HCT116 (cell line): ENCODE results near the gene BHLHA9. TPM values are rescaled to one million over a fixed set of nuclear protein-coding genes. Genes with fewer than 3 reads are reported as not detected.

ENCODE experiments used
- ATAC-seq: fragments of 200-7000 bp; cut with Tn5 transposase; 2 replicates; pipeline ENCODE4 v1.9.1; 2020; ENCODE audit warnings: mild to moderate bottlenecking, moderate library complexity
- BruUV-seq: library from RNA; stranded (reverse); fragments of 400-500 nt; replicated peaks from 2 replicates; lab custom pipeline; 2021; lab: Mats Ljungman, UMichigan
- CTCF ChIA-PET: fragments of 300-600 bp; sonication (Branson Sonifier 250); formaldehyde crosslinking; loops from one replicate; lab custom pipeline; 2021; ENCODE audit warnings: antibody characterized with exemption; lab: Charles Lee
- POLR2A ChIA-PET: fragments of 300-600, 350-600 bp; sonication (Branson Sonifier 250); formaldehyde crosslinking; loops from one replicate; lab custom pipeline; 2021; ENCODE audit warnings: antibody characterized with exemption; lab: Charles Lee
- RAD21 ChIA-PET, 2 experiments: fragments of 300-600 bp; sonication (Branson Sonifier 250); formaldehyde crosslinking; loops; one replicate each; lab custom pipeline; 2023; ENCODE audit warnings: low total read pairs in 2 of 2; ENCODE audit not compliant: uncharacterized antibody in 2 of 2, unreplicated experiment in 2 of 2, low non-redundant PET in 1 of 2; lab: Charles Lee
- DNase-seq: peaks from one replicate; pipeline ENCODE4 v3.0.0-alpha.2; 2010; ENCODE audit warnings: low read depth, low spot score
- H2AFZ ChIP-seq: fragments of 200-600 bp; shearing (Covaris generic), sonication (generic); 2 replicates; pipeline ENCODE4 v1.6.1; 2017; ENCODE audit warnings: low read depth, mixed run types, mixed read lengths, antibody characterized with exemption, low read length; ENCODE audit not compliant: poor library complexity, severe bottlenecking
- H3K27ac ChIP-seq: 2 replicates; pipeline ENCODE4 v1.5.1; 2012; ENCODE audit warnings: low read depth, low read length
- H3K27me3 ChIP-seq: fragments of 200-600 bp; sonication (generic); 2 replicates; pipeline ENCODE4 v1.6.1; 2016; ENCODE audit warnings: mixed run types, low read length, mixed read lengths; ENCODE audit not compliant: insufficient read depth
- H3K36me3 ChIP-seq, 2 experiments: fragments of 200-500 bp in 1 of 2; fragments of 200-600 bp in 1 of 2; sonication (Bioruptor generic) in 1 of 2; sonication (generic) in 1 of 2; 2 replicates each; pipeline versions ENCODE4 v1.5.1 to v1.6.1; 2014 to 2016; ENCODE audit warnings: low read length in 2 of 2, inconsistent platforms in 1 of 2, mixed read lengths in 1 of 2, mixed run types in 1 of 2; ENCODE audit not compliant: insufficient read depth in 2 of 2, control insufficient read depth in 1 of 2
- H3K4me1 ChIP-seq, 2 experiments: fragments of 200-600 bp in 1 of 2; sonication (generic) in 1 of 2; 2 replicates each; pipeline versions ENCODE4 v1.5.1 to v1.6.1; 2012 to 2017; ENCODE audit warnings: low read length in 2 of 2, inconsistent platforms in 1 of 2, mild to moderate bottlenecking in 1 of 2, mixed read lengths in 1 of 2, mixed run types in 1 of 2, moderate library complexity in 1 of 2; ENCODE audit not compliant: insufficient read depth in 2 of 2, control insufficient read depth in 1 of 2
- H3K4me2 ChIP-seq: fragments of 200-600 bp; sonication (generic); 2 replicates; pipeline ENCODE4 v1.6.1; 2017; ENCODE audit warnings: mixed run types, low read length, mixed read lengths
- H3K4me3 ChIP-seq, 2 experiments: fragments of 200-600 bp in 1 of 2; sonication (generic) in 1 of 2; replicated peaks in 1 of 2; 2 replicates each; pipeline ENCODE4 v1.5.1; 2011 to 2016; ENCODE audit warnings: low read length in 2 of 2, control low read depth in 1 of 2, low read depth in 1 of 2, mild to moderate bottlenecking in 1 of 2, mixed read lengths in 1 of 2, mixed run types in 1 of 2
- H3K79me2 ChIP-seq: fragments of 200-600 bp; sonication (generic); 2 replicates; pipeline ENCODE4 v1.6.1; 2017; ENCODE audit warnings: mild to moderate bottlenecking, mixed run types, low read length, moderate library complexity, mixed read lengths; ENCODE audit not compliant: insufficient read depth
- H3K9ac ChIP-seq: fragments of 200-600 bp; sonication (generic); 2 replicates; pipeline ENCODE4 v1.6.1; 2016; ENCODE audit warnings: low read length, mixed read lengths
- H3K9me2 ChIP-seq: fragments of 200-600 bp; sonication (generic), shearing (Covaris generic); 2 replicates; pipeline ENCODE4 v1.6.1; 2017; ENCODE audit warnings: mixed run types, mild to moderate bottlenecking, moderate library complexity; ENCODE audit not compliant: insufficient read depth
- H3K9me3 ChIP-seq, 2 experiments: fragments of 200-500 bp in 1 of 2; fragments of 200-600 bp in 1 of 2; sonication (Bioruptor generic) in 1 of 2; sonication (generic) in 1 of 2; 2 replicates each; pipeline ENCODE4 v1.6.1; 2014 to 2017; ENCODE audit warnings: low read length in 2 of 2, mixed read lengths in 2 of 2, inconsistent platforms in 1 of 2, low read depth in 1 of 2, mild to moderate bottlenecking in 1 of 2, mixed run types in 1 of 2, moderate library complexity in 1 of 2; ENCODE audit not compliant: control insufficient read depth in 1 of 2, insufficient read depth in 1 of 2
- H4K20me1 ChIP-seq: fragments of 200-600 bp; sonication (generic), shearing (Covaris generic); 2 replicates; pipeline ENCODE4 v1.6.1; 2017; ENCODE audit warnings: mixed run types, mild to moderate bottlenecking, moderate library complexity; ENCODE audit not compliant: insufficient read depth
- CEBPB ChIP-seq: IDR thresholded peaks from 2 replicates; pipeline ENCODE4 v1.6.1; 2012; ENCODE audit warnings: low read depth
- POLR2AphosphoS5 ChIP-seq: IDR thresholded peaks from 2 replicates; pipeline ENCODE4 v1.6.1; 2011; ENCODE audit warnings: mild to moderate bottlenecking, low read depth, low read length, moderate library complexity
- SRF ChIP-seq: IDR thresholded peaks from 2 replicates; pipeline ENCODE4 v1.6.1; 2012; ENCODE audit warnings: low read depth
- TCF7L2 ChIP-seq: IDR thresholded peaks from 2 replicates; pipeline ENCODE4 v1.7.0; 2011; ENCODE audit warnings: borderline replicate concordance, inconsistent platforms; ENCODE audit not compliant: insufficient read depth, insufficient read length; ENCODE audit errors: extremely low read depth
- intact Hi-C: fragments of 100-400 bp; cut with micrococcal nuclease; formaldehyde crosslinking; loops from 2 replicates; pipeline ENCODE4 v1.10.0; 2022
- total RNA-seq: library from RNA; stranded (reverse); gene quantifications from one replicate; pipeline ENCODE4 v1.2.1, GENCODE V29; 2021; ENCODE audit not compliant: unreplicated experiment
- TF ChIP-seq, protein P1 (sequence below): IDR thresholded peaks from 2 replicates; pipeline ENCODE4 v1.6.1; 2012

The BHLHA9 gene
- total RNA-seq, 1 experiment from 2014 or later, result not detected

DNA sequence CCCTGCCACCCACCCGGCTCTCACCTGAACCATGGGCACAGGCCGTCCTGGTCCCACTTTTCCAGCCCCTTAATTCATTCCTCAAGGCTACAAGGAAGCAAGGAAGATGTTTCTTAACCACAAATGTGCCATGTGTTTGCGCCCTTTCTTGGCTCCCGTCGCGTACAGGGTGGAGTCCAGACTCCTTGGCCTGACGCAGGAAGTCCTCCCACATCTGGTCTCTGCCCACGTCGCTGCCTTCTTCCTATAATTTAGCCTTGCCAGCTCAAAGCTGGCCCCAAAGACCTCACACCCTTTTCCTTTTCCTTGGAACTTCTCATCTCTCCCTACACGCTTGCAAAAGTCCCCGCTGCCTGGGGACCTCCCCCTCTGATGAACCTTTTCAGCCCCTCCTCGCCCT, 38.8 kb upstream of the BHLHA9 start:
- Histone ChIP-seq H3K79me2 (no peaks in the 10 kb centered on the region), H3K4me2 (no peak overlapping the region), H3K9me2 (no peaks in the 10 kb centered on the region), H4K20me1 (no peaks in the 10 kb centered on the region), H3K27ac (no peak overlapping the region), H3K4me1 (no peaks in the 10 kb centered on the region), H2AFZ (no peak overlapping the region), H3K9ac (no peak overlapping the region), H3K9me3 (no peaks in the 10 kb centered on the region), H3K4me3 (no peak overlapping the region), H3K27me3 (no peaks in the 10 kb centered on the region), H3K36me3 (no peaks in the 10 kb centered on the region)
- ChIA-PET RAD21 (no interaction called here), CTCF (no interaction called here), POLR2A (no interaction called here)
- TF ChIP-seq SRF, result no peak
- TF ChIP-seq, protein P1, sequence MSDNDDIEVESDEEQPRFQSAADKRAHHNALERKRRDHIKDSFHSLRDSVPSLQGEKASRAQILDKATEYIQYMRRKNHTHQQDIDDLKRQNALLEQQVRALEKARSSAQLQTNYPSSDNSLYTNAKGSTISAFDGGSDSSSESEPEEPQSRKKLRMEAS, result no peak
- no TSS peak for BruUV-seq
- intact Hi-C loops, result no loop called here
- ATAC-seq (no peak), DNase-seq (no peak)

DNA sequence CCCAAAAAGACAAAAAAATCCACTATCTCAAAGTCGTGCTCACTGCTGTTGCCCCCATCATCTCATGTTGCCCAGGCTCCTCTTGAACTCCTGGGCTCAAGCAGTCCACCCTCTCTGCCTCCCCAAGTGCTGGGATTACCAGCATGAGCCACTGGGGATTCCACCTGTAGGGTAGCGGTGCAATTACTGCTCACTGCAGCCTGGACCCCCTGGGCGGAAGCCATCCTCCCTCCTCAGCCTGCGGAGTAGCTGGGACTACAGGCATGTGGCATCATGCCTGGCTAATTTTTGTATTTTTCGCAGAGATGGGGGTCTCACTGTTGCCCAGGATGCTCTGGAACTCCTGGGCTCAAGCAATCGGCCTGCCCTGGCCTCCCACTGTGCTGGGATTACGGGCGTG, 37.9 kb upstream of the BHLHA9 start:
- intact Hi-C loops, result no loop called here

More for the DNA sequence above, 37.9 kb upstream of the BHLHA9 start:
- Histone ChIP-seq H3K9me2 (no peaks in the 10 kb centered on the region), H3K27ac (no peak overlapping the region)
- BruUV-seq, result no TSS peak
- RAD21 ChIA-PET, result no interaction called here
- TF ChIP-seq TCF7L2 (no peak), POLR2AphosphoS5 (no peak), CEBPB (no peak)
- TF ChIP-seq, all 23 proteins: peak for 0
- CTCF ChIA-PET, result no interaction called here
- H2AFZ ChIP-seq, result no peak overlapping the region
- no peaks in the 10 kb centered on the region for H3K4me1 ChIP-seq
- H3K9me3 ChIP-seq, result no peaks in the 10 kb centered on the region
- H3K36me3 ChIP-seq, result no peaks in the 10 kb centered on the region
- no peaks in the 10 kb centered on the region for H3K79me2 ChIP-seq
- no peaks in the 10 kb centered on the region for H3K27me3 ChIP-seq
- DNase-seq (no peak), ATAC-seq (no peak)
- no peak overlapping the region for H3K4me2 ChIP-seq
- H3K9ac ChIP-seq, result no peak overlapping the region
- POLR2A ChIA-PET, result no interaction called here
- H3K4me3 ChIP-seq, result no peak overlapping the region
- H4K20me1 ChIP-seq, result no peaks in the 10 kb centered on the region
